OCI-LY7 (cell line): ENCODE measurements around the gene ZYG11B. TPM values are rescaled to one million over a fixed set of nuclear protein-coding genes. Genes with fewer than 3 reads are reported as not detected.

ENCODE experiments used
- BruUV-seq: library from RNA; stranded (reverse); fragments of 400-500 nt; replicated peaks from 2 replicates; lab custom pipeline; 2021; lab: Mats Ljungman, UMichigan
- CTCF ChIA-PET: fragments of 300-600 bp; sonication (Branson Sonifier 250); formaldehyde crosslinking; loops from one replicate; lab custom pipeline; 2022; ENCODE audit warnings: antibody characterized with exemption; ENCODE audit not compliant: unreplicated experiment; lab: Charles Lee
- POLR2A ChIA-PET: fragments of 300-600 bp; sonication (Branson Sonifier 250); formaldehyde crosslinking; loops from one replicate; lab custom pipeline; 2022; ENCODE audit warnings: antibody characterized with exemption; lab: Charles Lee
- DNase-seq: peaks from one replicate; pipeline ENCODE4 v3.0.0-alpha.2; 2015; ENCODE audit warnings: low spot score
- H2AFZ ChIP-seq: fragments of 200-600 bp; sonication (generic), shearing (Covaris generic); 2 replicates; pipeline ENCODE4 v1.6.1; 2014; ENCODE audit warnings: mild to moderate bottlenecking, antibody characterized with exemption, low read length, moderate library complexity
- H3K27ac ChIP-seq: fragments of 200-600 bp; sonication (generic); 2 replicates; pipeline ENCODE4 v1.5.1; 2014; ENCODE audit warnings: mixed run types, low read depth, mild to moderate bottlenecking, moderate library complexity, low read length, inconsistent platforms; ENCODE audit not compliant: poor library complexity, severe bottlenecking
- H3K36me3 ChIP-seq: fragments of 200-600 bp; sonication (generic); 2 replicates; pipeline ENCODE4 v1.6.1; 2014; ENCODE audit warnings: mild to moderate bottlenecking, antibody characterized with exemption, low read length, moderate library complexity, mixed read lengths; ENCODE audit not compliant: insufficient read depth
- H3K4me1 ChIP-seq: fragments of 200-600 bp; sonication (generic); 2 replicates; pipeline ENCODE4 v1.5.1; 2014; ENCODE audit warnings: mild to moderate bottlenecking, low read length; ENCODE audit not compliant: insufficient read depth, poor library complexity, severe bottlenecking
- H3K4me2 ChIP-seq: fragments of 200-600 bp; sonication (generic); 2 replicates; pipeline ENCODE4 v1.6.1; 2014; ENCODE audit warnings: mild to moderate bottlenecking, low read length
- H3K4me3 ChIP-seq: fragments of 200-600 bp; sonication (generic); 2 replicates; pipeline ENCODE4 v1.5.1; 2014; ENCODE audit warnings: mild to moderate bottlenecking, low read depth, low read length; ENCODE audit not compliant: poor library complexity, severe bottlenecking
- H3K79me2 ChIP-seq: fragments of 200-600 bp; sonication (generic); 2 replicates; pipeline ENCODE4 v1.6.1; 2016; ENCODE audit warnings: low read depth, mild to moderate bottlenecking, low read length, moderate library complexity, mixed read lengths; ENCODE audit not compliant: insufficient read depth
- H3K9me2 ChIP-seq: fragments of 200-600 bp; sonication (generic); 2 replicates; pipeline ENCODE4 v1.6.1; 2016; ENCODE audit warnings: mild to moderate bottlenecking, low read length, mixed read lengths; ENCODE audit not compliant: insufficient read depth
- H3K9me3 ChIP-seq: fragments of 200-600 bp; sonication (generic); 2 replicates; pipeline ENCODE4 v1.6.1; 2014; ENCODE audit warnings: mild to moderate bottlenecking, mixed run types, low read length, mixed read lengths
- H4K20me1 ChIP-seq: fragments of 200-600 bp; sonication (generic); 2 replicates; pipeline ENCODE4 v1.6.1; 2014; ENCODE audit warnings: mild to moderate bottlenecking, antibody characterized with exemption, low read length, moderate library complexity, mixed read lengths; ENCODE audit not compliant: insufficient read depth
- CTCF ChIP-seq: fragments of 200-600 bp; sonication (generic); conservative IDR thresholded peaks from 2 replicates; pipeline ENCODE4 v1.5.1; 2014; ENCODE audit warnings: mild to moderate bottlenecking, antibody characterized with exemption, low read length, moderate library complexity, mixed read lengths
- EZH2phosphoT487 ChIP-seq: fragments of 200-600 bp; sonication (generic); IDR thresholded peaks from 2 replicates; pipeline ENCODE4 v1.6.1; 2018; ENCODE audit warnings: low read depth, borderline replicate concordance, mild to moderate bottlenecking, mixed run types, antibody characterized with exemption, low read length, moderate library complexity, mixed read lengths
- intact Hi-C: fragments of 100-400 bp; cut with micrococcal nuclease; formaldehyde crosslinking; loops from one replicate; pipeline ENCODE4 v1.10.0; 2022; ENCODE audit not compliant: unreplicated experiment
- total RNA-seq, 2 experiments: library from RNA; depleted of rRNA in 1 of 2; stranded (reverse); fragments of >200 nt in 1 of 2; shearing (Covaris generic) in 1 of 2; gene quantifications; 2 replicates each; pipeline ENCODE4 v1.2.3, GENCODE V29; 2014 to 2022

Gene ZYG11B
- total RNA-seq, 2 experiments from 2014 or later, result 11.2 to 15.9 TPM

- ChIA-PET CTCF (no interaction called here), POLR2A (no interaction called here)
- H4K20me1 ChIP-seq, result no peaks in the 10 kb centered on the region
- no peak for DNase-seq
- intact Hi-C loops, result no loop called here
- TF ChIP-seq EZH2phosphoT487 (no peak), CTCF (no peak)
- H3K9me3 ChIP-seq, result no peaks in the 10 kb centered on the region
- H2AFZ ChIP-seq, result no peak overlapping the region
- H3K4me2 ChIP-seq, result no peak overlapping the region
- no peaks in the 10 kb centered on the region for H3K36me3 ChIP-seq
- no peak overlapping the region for H3K4me3 ChIP-seq
- H3K27ac ChIP-seq, result no peak overlapping the region
- H3K4me1 ChIP-seq, result no peaks in the 10 kb centered on the region
- no peaks in the 10 kb centered on the region for H3K9me2 ChIP-seq
- H3K79me2 ChIP-seq, result no peaks in the 10 kb centered on the region
- BruUV-seq, result no TSS peak
These were observed 15.0 kb downstream of the ZYG11B start for GRCh38 chr1:52741259-52741658.

GRCh38 chr1:52746189-52746588 lies 19.9 kb downstream of the ZYG11B start:
- Histone ChIP-seq H3K36me3 (no peaks in the 10 kb centered on the region), H4K20me1 (no peaks in the 10 kb centered on the region), H3K9me3 (no peaks in the 10 kb centered on the region), H3K4me1 (no peaks in the 10 kb centered on the region), H3K4me2 (no peak overlapping the region), H3K27ac (no peak overlapping the region), H2AFZ (no peak overlapping the region), H3K79me2 (no peaks in the 10 kb centered on the region), H3K9me2 (no peaks in the 10 kb centered on the region), H3K4me3 (no peak overlapping the region)
- BruUV-seq, result no TSS peak
- CTCF ChIA-PET, result no interaction called here
- no peak for DNase-seq
- intact Hi-C loops, result loop anchor here (5.0 kb wide), 1 partner anchor 44 kb away; no protein-coding TSS in a partner anchor
- POLR2A ChIA-PET, result no interaction called here
- no peak for TF ChIP-seq EZH2phosphoT487
- no peak for TF ChIP-seq CTCF

- CTCF ChIA-PET, result interaction anchor here (1.0 kb wide), 1 partner anchor 21 kb away, joined by 4 read pairs; the partner anchor contains the start of gene ZYG11B
- TF ChIP-seq CTCF (no peak), EZH2phosphoT487 (no peak)
These were observed 21.2 kb downstream of the ZYG11B start for GRCh38 chr1:52747450-52747849.

More at GRCh38 chr1:52747450-52747849, 21.2 kb downstream of the ZYG11B start:
- H4K20me1 ChIP-seq, result no peaks in the 10 kb centered on the region
- H3K79me2 ChIP-seq, result no peaks in the 10 kb centered on the region
- BruUV-seq, result no TSS peak
- no peaks in the 10 kb centered on the region for H3K4me1 ChIP-seq
- no peaks in the 10 kb centered on the region for H3K9me3 ChIP-seq
- intact Hi-C loops, result loop anchor here (5.0 kb wide), 1 partner anchor 45 kb away; no protein-coding TSS in a partner anchor
- H3K36me3 ChIP-seq, result no peaks in the 10 kb centered on the region
- H3K27ac ChIP-seq, result no peak overlapping the region
- H3K4me2 ChIP-seq, result no peak overlapping the region
- no peak overlapping the region for H2AFZ ChIP-seq
- no peak for DNase-seq
- H3K4me3 ChIP-seq, result no peak overlapping the region
- no peaks in the 10 kb centered on the region for H3K9me2 ChIP-seq
- POLR2A ChIA-PET, result interaction anchor here (1.2 kb wide), 1 partner anchor 44 kb away, joined by 4 read pairs; no protein-coding TSS in a partner anchor
